Measurements from ENCODE around the gene RTF1.

RTF1 gene

DNA sequence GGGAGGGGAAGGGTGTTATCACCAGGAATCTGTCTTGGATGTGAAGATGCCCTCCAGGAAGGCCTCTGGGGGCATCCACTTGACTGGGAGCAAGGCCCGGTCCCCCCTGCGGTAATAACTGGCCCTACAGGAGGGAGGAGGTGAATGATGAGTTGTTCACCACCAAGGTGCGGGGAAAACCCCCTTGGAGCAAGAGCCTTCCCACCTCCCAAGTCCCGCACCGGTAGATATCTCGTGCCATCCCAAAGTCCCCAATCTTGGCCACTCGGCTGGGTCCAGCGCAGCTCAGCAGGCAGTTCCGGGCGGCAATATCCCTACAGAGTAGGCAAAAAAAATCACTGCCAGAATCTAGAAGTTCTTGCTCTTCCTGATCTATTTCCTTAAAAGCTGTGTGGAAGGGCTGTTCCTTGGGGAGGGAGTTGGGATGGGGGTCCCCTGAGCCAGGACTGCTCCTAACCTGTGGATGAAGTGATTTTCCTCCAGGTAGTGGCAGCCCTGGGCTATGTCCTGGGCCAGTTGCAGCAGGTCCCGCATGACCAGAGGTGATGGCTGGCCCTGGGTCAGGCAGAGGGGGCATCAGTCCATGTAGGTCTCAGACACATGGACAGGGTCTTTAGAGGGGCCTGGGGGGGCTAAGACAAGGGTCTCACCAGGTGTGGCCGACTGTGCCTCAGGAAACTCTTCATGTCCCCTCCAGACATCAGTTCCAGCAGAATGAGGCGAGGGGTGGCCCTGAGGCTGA is 88.0 kb downstream of the RTF1 start:
- 88 to 92% methylated on average over 13 of the region's 13 CpGs for WGBS, 2 experiments
- Histone ChIP-seq H3K4me1 (ENCODE audit: control insufficient read depth, insufficient read depth, low read length) (peaks cover 15% of the 10 kb centered on the region), H3K4me3 (ENCODE audit: insufficient read depth, low read depth, low read length) (no peak overlapping the region), H3K36me3 (ENCODE audit: control insufficient read depth, insufficient read depth, low read length) (no peaks in the 10 kb centered on the region), H3K27me3 (ENCODE audit: control insufficient read depth, insufficient read depth, low read length, poor library complexity, severe bottlenecking) (peaks cover 98% of the 10 kb centered on the region), H3K27ac (ENCODE audit: insufficient read depth, low read depth, low read length, poor library complexity, severe bottlenecking) (no peak overlapping the region), H3K9me3 (ENCODE audit: control insufficient read depth, low read length) (no peaks in the 10 kb centered on the region)

DNA sequence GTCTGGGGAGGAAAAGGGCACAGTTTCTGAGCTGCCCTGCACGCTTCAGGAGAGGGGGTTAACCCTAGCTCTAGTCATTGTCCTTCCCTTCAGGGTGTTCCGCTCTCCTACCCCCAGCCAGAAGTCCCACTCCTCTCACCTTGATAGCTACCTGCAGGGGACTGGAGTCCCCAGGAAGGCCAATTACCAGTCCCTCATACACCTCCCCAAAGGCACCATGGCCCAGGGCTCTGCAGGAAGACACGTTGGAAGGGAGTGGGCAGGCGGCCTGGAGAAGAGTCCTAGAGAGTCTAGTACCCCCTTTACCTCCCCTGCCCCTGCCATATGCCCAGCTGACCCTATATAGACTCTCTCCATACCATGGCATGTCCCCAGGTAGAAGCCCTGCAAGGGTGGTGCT is 88.9 kb downstream of the RTF1 start:
- Histone ChIP-seq H3K4me1 (ENCODE audit: control insufficient read depth, insufficient read depth, low read length) (peaks cover 15% of the 10 kb centered on the region), H3K4me3 (ENCODE audit: insufficient read depth, low read depth, low read length) (no peak overlapping the region), H3K27ac (ENCODE audit: insufficient read depth, low read depth, low read length, poor library complexity, severe bottlenecking) (no peak overlapping the region), H3K36me3 (ENCODE audit: control insufficient read depth, insufficient read depth, low read length) (no peaks in the 10 kb centered on the region), H3K9me3 (ENCODE audit: control insufficient read depth, low read length) (no peaks in the 10 kb centered on the region), H3K27me3 (ENCODE audit: control insufficient read depth, insufficient read depth, low read length, poor library complexity, severe bottlenecking) (peaks cover 98% of the 10 kb centered on the region)
- WGBS, 2 experiments: 78 to 87% methylated on average over 4 of the region's 4 CpGs

DNA sequence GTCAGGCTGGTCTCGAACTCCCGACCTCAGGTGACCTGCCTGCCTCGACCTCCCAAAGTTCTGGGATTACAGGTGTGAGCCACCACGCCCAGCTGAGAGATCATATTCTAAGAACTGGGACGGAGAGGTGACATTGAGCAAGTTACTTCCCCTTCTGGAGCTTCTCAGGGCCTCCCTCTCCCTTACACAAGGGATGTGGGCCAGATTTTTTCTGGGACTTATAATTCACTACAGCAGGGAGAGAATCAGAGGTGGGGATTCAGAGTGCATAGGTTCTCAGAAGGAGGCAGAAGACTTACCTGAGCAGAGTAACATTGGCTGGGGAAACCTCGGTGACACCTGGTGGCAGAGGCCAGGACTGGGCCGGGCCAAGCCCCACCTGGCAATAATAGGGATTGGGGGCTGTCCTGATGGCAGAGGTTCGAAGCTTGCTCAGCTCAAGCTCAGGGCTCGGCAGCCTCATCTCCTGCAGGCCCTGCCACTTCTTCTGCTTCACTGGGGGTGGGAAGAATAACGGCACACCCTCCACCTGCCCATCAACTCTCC is 90.0 kb downstream of the RTF1 start:
- H3K27ac ChIP-seq (ENCODE audit: insufficient read depth, low read depth, low read length, poor library complexity, severe bottlenecking): no peak overlapping the region
- 70 to 73% methylated on average over 10 of the region's 10 CpGs for WGBS, 2 experiments
- peaks cover 98% of the 10 kb centered on the region for H3K27me3 ChIP-seq (ENCODE audit: control insufficient read depth, insufficient read depth, low read length, poor library complexity, severe bottlenecking)
- no peaks in the 10 kb centered on the region for H3K9me3 ChIP-seq (ENCODE audit: control insufficient read depth, low read length)
- no peak overlapping the region for H3K4me3 ChIP-seq (ENCODE audit: insufficient read depth, low read depth, low read length)
- H3K4me1 ChIP-seq (ENCODE audit: control insufficient read depth, insufficient read depth, low read length): peaks cover 19% of the 10 kb centered on the region
- H3K36me3 ChIP-seq (ENCODE audit: control insufficient read depth, insufficient read depth, low read length): no peaks in the 10 kb centered on the region

DNA sequence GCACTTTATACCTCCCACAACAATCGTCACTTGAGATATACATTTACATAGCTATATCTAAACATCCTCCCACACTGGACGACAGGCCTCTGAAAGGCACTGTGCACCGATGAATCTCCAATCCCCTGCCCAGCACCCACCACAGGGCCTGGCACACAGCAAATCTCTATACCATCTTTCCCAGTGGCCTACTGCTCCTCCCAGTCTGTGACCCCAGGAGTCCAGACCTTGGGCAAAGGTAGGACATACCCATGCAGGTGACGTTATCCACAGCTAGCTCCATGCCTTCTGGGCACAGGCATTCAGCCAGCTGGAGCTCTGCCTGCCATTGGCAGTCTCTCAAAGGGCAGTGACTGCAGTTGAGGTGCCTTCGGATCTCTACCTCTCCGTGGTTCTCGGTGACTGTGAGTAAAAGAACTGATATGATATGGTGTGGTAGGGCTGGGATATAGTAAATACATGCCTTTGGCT is 91.0 kb downstream of the RTF1 start:
- Histone ChIP-seq H3K4me3 (ENCODE audit: insufficient read depth, low read depth, low read length) (no peak overlapping the region), H3K27ac (ENCODE audit: insufficient read depth, low read depth, low read length, poor library complexity, severe bottlenecking) (no peak overlapping the region), H3K36me3 (ENCODE audit: control insufficient read depth, insufficient read depth, low read length) (no peaks in the 10 kb centered on the region), H3K9me3 (ENCODE audit: control insufficient read depth, low read length) (no peaks in the 10 kb centered on the region), H3K27me3 (ENCODE audit: control insufficient read depth, insufficient read depth, low read length, poor library complexity, severe bottlenecking) (peaks cover 98% of the 10 kb centered on the region), H3K4me1 (ENCODE audit: control insufficient read depth, insufficient read depth, low read length) (peaks cover 10% of the 10 kb centered on the region)
- 89 to 90% methylated on average over 7 of the region's 7 CpGs for WGBS, 2 experiments

DNA sequence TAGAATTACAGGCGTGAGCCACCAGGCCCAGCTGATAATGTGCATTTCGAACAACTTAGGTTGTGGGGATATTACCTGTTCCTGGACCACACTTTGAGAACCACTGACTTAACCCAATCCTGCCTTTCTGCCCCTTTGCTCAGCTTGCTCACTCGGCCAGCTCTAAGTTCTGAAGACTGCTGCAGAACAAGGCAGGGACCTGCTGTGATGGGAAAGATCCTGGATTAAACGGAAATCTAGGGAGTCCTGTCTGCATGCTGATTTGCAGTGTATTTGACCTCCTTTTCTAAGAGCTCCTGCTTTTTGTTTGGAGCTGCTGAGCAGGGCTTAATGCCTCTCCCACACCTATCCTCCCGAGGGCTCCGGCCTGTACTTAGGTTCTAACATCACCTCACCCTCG is 93.8 kb downstream of the RTF1 start:
- no peak overlapping the region for H3K4me3 ChIP-seq (ENCODE audit: insufficient read depth, low read depth, low read length)
- H3K36me3 ChIP-seq (ENCODE audit: control insufficient read depth, insufficient read depth, low read length): no peaks in the 10 kb centered on the region
- H3K4me1 ChIP-seq (ENCODE audit: control insufficient read depth, insufficient read depth, low read length): peaks cover 11% of the 10 kb centered on the region
- 36 to 38% methylated on average over 7 of the region's 7 CpGs for WGBS, 2 experiments
- no peaks in the 10 kb centered on the region for H3K9me3 ChIP-seq (ENCODE audit: control insufficient read depth, low read length)
- H3K27me3 ChIP-seq (ENCODE audit: control insufficient read depth, insufficient read depth, low read length, poor library complexity, severe bottlenecking): peaks cover 90% of the 10 kb centered on the region
- H3K27ac ChIP-seq (ENCODE audit: insufficient read depth, low read depth, low read length, poor library complexity, severe bottlenecking): no peak overlapping the region

DNA sequence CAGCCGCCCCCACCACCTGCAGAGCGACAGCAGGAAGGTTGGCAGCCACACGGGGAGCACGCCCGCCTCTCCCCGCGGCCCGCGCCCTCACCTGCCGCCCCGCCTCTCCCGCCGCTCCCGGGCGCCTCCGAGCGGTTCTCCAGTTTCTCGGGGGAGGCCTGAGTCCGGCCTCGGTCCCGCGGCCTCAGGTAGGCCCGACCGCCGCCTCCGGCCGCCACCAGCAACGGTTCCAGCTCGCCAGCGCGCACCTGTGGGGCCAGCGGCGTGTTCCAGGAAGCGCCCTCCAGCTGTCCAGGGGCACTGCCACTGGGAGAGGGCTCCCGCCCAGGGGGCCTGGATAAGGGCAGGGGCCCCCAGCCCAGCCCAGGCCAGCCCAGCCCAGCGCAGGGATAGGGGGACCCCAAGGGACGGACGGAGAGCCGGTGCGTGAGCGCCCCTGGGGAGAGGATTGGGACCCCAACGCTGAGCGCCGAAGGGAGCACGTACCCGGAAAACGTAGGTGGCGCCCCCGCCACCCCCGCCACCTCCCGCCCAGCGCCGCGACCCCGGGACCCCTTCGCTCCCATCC is 94.5 kb downstream of the RTF1 start:
- Histone ChIP-seq H3K4me1 (ENCODE audit: control insufficient read depth, insufficient read depth, low read length) (peaks cover 11% of the 10 kb centered on the region), H3K27ac (ENCODE audit: insufficient read depth, low read depth, low read length, poor library complexity, severe bottlenecking) (no peak overlapping the region), H3K4me3 (ENCODE audit: insufficient read depth, low read depth, low read length) (peak overlapping the region; percentile 4), H3K9me3 (ENCODE audit: control insufficient read depth, low read length) (no peaks in the 10 kb centered on the region), H3K27me3 (ENCODE audit: control insufficient read depth, insufficient read depth, low read length, poor library complexity, severe bottlenecking) (peaks cover 83% of the 10 kb centered on the region), H3K36me3 (ENCODE audit: control insufficient read depth, insufficient read depth, low read length) (no peaks in the 10 kb centered on the region)
- 3% methylated on average over 56 of the region's 56 CpGs for WGBS, 2 experiments

DNA sequence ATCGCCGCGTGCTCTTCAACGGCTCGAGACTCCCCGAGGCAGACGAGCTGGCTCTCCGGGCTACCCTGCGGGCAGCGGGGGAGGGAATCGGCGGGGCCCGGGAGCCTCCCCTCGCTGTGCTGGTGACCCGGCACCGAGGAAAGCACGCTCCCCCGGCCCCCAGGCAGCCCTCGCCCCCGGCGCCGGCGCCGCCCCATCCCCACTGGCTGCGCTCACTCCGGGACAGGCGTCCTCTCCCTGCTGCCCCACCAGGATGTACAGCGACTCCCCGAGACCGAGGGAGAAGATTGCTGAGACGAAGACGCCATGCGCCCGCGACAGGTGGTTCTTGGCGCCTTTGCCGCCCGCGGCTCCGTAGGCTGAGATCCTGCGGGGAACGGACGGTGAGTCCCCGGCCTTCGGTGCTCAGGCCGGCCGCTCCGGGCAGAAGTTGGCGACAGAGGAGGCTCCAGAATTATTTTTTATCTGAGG is 95.0 kb downstream of the RTF1 start:
- Histone ChIP-seq H3K27me3 (ENCODE audit: control insufficient read depth, insufficient read depth, low read length, poor library complexity, severe bottlenecking) (peaks cover 79% of the 10 kb centered on the region), H3K4me1 (ENCODE audit: control insufficient read depth, insufficient read depth, low read length) (peaks cover 11% of the 10 kb centered on the region), H3K36me3 (ENCODE audit: control insufficient read depth, insufficient read depth, low read length) (no peaks in the 10 kb centered on the region), H3K4me3 (ENCODE audit: insufficient read depth, low read depth, low read length) (peak overlapping the region; percentile 4), H3K9me3 (ENCODE audit: control insufficient read depth, low read length) (no peaks in the 10 kb centered on the region), H3K27ac (ENCODE audit: insufficient read depth, low read depth, low read length, poor library complexity, severe bottlenecking) (no peak overlapping the region)
- WGBS, 2 experiments: 4 to 5% methylated on average over 49 of the region's 49 CpGs

DNA sequence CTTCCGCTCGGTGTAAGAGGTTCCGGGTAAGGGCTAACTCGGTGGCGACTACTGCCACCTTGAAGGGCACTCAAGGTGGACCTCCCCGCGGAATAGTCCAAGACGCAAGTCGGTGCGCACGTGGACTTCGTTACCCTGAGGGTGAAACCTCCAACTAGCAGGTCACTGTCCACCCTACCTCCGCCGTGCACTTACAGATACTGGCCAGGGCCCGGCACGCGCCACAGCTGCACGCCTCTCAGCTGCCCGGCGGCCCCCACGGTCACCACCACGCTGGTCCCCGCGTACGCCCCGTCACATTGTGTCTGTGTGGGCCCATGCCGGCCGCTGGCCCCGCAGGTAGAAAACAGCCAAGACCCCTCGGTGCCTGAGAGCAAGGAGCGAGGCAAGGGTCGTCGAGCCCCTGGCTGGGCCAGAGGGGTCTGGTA is 95.6 kb downstream of the RTF1 start:
- no peaks in the 10 kb centered on the region for H3K9me3 ChIP-seq (ENCODE audit: control insufficient read depth, low read length)
- peaks cover 11% of the 10 kb centered on the region for H3K4me1 ChIP-seq (ENCODE audit: control insufficient read depth, insufficient read depth, low read length)
- H3K27ac ChIP-seq (ENCODE audit: insufficient read depth, low read depth, low read length, poor library complexity, severe bottlenecking): no peak overlapping the region
- WGBS, 2 experiments: 16 to 17% methylated on average over 33 of the region's 33 CpGs
- no peaks in the 10 kb centered on the region for H3K36me3 ChIP-seq (ENCODE audit: control insufficient read depth, insufficient read depth, low read length)
- H3K4me3 ChIP-seq (ENCODE audit: insufficient read depth, low read depth, low read length): peak overlapping the region; percentile 27
- peaks cover 73% of the 10 kb centered on the region for H3K27me3 ChIP-seq (ENCODE audit: control insufficient read depth, insufficient read depth, low read length, poor library complexity, severe bottlenecking)

DNA sequence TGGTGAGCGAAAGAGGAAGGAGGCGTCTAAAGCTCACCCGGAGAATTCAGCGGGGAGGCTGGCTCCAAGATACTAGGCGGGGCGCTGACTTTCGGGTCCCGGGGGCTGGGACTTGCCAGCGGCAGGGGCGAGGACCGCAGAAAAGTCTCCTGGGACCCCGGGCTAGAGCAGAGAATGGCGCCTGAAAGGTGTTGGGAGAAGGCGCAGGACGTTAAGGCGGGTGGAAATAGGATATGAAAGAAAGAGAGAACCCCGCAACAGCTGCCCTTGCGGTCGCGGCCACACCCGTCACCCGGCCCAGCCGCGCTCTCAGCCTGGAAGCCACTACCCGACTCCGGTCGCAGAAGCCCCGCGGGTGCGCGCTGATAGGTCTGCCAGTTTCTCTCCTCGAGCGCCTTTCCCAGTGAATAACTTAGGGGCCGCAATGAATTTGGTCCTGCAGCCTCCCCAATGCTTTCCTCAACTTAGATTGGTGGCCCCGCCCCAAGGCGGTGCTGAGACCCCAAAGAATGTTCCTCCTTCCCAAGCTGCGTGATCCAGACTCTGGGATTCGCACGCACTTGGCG is 96.1 kb downstream of the RTF1 start:
- no peaks in the 10 kb centered on the region for H3K9me3 ChIP-seq (ENCODE audit: control insufficient read depth, low read length)
- H3K4me3 ChIP-seq (ENCODE audit: insufficient read depth, low read depth, low read length): peak overlapping the region; percentile 27
- H3K27me3 ChIP-seq (ENCODE audit: control insufficient read depth, insufficient read depth, low read length, poor library complexity, severe bottlenecking): peaks cover 68% of the 10 kb centered on the region
- H3K27ac ChIP-seq (ENCODE audit: insufficient read depth, low read depth, low read length, poor library complexity, severe bottlenecking): no peak overlapping the region
- peaks cover 11% of the 10 kb centered on the region for H3K4me1 ChIP-seq (ENCODE audit: control insufficient read depth, insufficient read depth, low read length)
- no peaks in the 10 kb centered on the region for H3K36me3 ChIP-seq (ENCODE audit: control insufficient read depth, insufficient read depth, low read length)
- 3% methylated on average over 40 of the region's 40 CpGs for WGBS, 2 experiments
